Measurements from ENCODE around the gene ASTN2.
A peak's percentile ranks its signal among the peaks of the same experiment; 100 is the strongest.

The ASTN2 gene

GRCh38 chr9:116616304-116616914 is 798.4 kb downstream of the ASTN2 start:
- DNase-seq (ENCODE audit: low spot score), result no peak

GRCh38 chr9:116608064-116608463 is 806.8 kb downstream of the ASTN2 start:
- no peak for DNase-seq (ENCODE audit: low spot score)

- peak; percentile 35 for DNase-seq (ENCODE audit: low spot score)
These were observed 808.9 kb downstream of the ASTN2 start for GRCh38 chr9:116605904-116606341.

DNA sequence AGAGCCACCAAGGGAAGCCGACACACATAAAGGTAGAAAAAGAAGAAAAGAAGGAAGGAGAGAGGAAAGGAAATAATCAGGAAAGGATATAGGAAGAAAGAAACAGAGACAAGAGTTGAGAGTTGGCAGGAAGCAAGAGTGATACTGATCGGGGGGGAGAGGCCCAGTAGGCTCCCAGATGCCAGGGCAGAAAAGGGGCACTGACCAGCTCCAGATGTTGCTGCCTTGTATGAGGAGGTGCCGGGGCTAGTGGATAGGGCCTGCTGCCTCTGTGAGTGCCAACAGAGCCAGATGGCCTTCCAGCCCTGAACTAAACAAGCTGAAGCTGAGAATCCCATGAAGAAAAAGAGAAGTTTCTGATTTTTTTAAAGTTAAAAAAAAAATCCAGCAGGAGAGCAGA is 809.8 kb downstream of the ASTN2 start:
- no peak for DNase-seq (ENCODE audit: low spot score)

DNA sequence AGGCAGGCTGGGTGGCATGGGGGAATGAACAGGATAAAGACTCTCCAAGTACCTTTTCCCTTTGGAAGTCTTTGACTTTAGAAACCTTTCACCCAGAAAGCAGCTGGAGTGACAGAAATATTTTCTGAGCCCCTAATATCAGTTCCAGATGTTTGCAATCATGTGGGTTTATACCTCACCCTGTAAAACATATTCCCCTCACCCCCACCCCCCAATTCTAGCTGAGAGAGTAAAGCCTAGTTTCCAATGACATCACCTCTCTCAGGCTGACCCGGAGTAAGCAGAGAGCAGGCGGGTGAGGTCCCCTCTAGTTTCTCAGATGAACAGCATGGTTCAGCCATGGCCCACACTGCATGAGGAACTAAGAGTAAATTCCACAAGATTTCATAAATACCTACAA is 810.6 kb downstream of the ASTN2 start:
- no peak for DNase-seq (ENCODE audit: low spot score)

- no peak for DNase-seq (ENCODE audit: low spot score)
These were observed 815.4 kb downstream of the ASTN2 start for GRCh38 chr9:116599342-116599884.

GRCh38 chr9:116596646-116597045 is 818.2 kb downstream of the ASTN2 start:
- no peak for DNase-seq (ENCODE audit: low spot score)

- peak; percentile 85 for DNase-seq (ENCODE audit: low spot score)
These were observed 820.3 kb downstream of the ASTN2 start for GRCh38 chr9:116594547-116594946.

GRCh38 chr9:116592970-116593369 is 821.9 kb downstream of the ASTN2 start:
- DNase-seq (ENCODE audit: low spot score), result peak; percentile 80

GRCh38 chr9:116589392-116590354 is 825.2 kb downstream of the ASTN2 start:
- DNase-seq (ENCODE audit: low spot score), result peak; percentile 43

DNA sequence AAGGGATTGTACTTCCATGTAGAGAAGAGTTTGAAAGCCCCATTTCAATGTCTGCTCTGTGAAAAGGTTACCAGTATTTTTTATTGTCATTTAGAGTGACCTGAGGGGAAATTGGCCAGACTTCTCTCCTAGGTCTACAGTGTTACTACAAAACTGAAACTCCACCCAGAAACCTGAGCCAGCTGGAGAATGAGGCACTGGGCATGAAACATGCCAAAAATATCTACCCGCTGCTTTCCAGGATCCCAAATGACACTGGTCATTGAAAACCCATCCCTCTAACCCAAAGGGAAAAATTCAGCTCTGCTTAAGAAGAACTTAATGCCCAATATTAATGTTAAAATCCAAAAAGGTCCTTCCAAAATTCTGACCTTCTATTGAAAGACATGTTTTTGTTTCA is 826.9 kb downstream of the ASTN2 start:
- DNase-seq (ENCODE audit: low spot score), result no peak

- DNase-seq (ENCODE audit: low spot score), result peak; percentile 16
These were observed 829.0 kb downstream of the ASTN2 start for GRCh38 chr9:116585896-116586295.

GRCh38 chr9:116585204-116585603 is 829.7 kb downstream of the ASTN2 start:
- no peak for DNase-seq (ENCODE audit: low spot score)

GRCh38 chr9:116580853-116581252 is 834.0 kb downstream of the ASTN2 start:
- DNase-seq (ENCODE audit: low spot score), result no peak

- DNase-seq (ENCODE audit: low spot score), result peak; percentile 18
These were observed 838.5 kb downstream of the ASTN2 start for GRCh38 chr9:116576386-116576785.

- DNase-seq (ENCODE audit: low spot score), result no peak
These were observed 840.7 kb downstream of the ASTN2 start for GRCh38 chr9:116574027-116574679.

DNA sequence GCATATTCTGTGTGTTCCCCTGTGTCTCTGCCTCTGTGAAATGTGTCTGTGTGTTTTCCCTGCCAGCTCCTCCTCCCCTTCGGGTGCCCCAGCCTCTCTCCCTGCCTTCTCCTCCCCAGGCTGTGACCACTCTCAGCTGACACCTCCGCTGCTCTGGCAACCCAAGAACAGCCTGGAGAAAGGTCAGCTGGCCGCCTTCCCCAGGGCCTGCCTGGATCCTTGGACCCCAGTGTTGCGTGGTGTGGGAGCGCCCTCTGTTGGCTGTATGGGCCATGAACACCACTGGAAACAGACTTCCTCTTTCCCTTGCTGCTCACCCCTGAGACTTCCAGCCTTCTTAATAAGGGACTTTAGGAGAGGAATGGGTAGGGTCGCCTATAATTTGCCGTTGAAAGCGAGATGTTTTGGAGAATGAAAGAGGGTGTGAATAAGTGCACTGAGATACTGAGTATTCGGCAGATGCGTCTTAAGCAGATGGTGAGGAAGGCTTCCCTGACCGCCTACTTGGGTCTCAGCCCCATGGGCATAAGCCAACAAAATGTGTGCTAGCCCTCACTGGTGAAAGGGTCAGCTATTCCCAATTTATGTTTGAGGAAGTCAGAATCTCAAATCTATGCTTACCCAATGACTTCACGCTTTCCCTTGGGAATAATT is 842.6 kb downstream of the ASTN2 start:
- peak; percentile 94 for DNase-seq (ENCODE audit: low spot score)

- no peak for DNase-seq (ENCODE audit: low spot score)
These were observed 845.7 kb downstream of the ASTN2 start for GRCh38 chr9:116569111-116569510.

GRCh38 chr9:116566677-116567488 is 848.0 kb downstream of the ASTN2 start:
- no peak for DNase-seq (ENCODE audit: low spot score)

DNA sequence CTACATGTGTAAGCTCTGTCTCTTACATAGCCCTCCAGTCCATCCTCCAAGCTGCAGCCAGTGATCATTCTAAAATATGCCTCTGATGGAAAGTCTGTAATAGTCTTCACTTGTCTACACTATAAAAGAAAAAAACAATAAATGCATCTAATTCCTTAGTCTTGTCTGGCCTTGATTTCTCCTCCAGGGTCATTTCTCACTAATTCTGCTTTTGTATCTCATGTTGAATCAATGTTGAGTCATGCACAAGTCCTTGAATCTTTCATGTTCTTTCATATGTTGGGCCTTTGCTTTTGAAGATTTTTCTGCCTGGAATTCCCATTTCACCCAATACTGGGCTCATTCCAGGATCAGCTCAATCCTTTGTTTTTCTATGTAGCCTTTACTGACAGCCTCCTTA is 848.9 kb downstream of the ASTN2 start:
- no peak for DNase-seq (ENCODE audit: low spot score)

GRCh38 chr9:116564266-116564793 is 850.5 kb downstream of the ASTN2 start:
- no peak for DNase-seq (ENCODE audit: low spot score)
